Measurements from ENCODE around the gene PITPNM2.
A peak's percentile ranks its signal among the peaks of the same experiment; 100 is the strongest.

PITPNM2 gene

DNA sequence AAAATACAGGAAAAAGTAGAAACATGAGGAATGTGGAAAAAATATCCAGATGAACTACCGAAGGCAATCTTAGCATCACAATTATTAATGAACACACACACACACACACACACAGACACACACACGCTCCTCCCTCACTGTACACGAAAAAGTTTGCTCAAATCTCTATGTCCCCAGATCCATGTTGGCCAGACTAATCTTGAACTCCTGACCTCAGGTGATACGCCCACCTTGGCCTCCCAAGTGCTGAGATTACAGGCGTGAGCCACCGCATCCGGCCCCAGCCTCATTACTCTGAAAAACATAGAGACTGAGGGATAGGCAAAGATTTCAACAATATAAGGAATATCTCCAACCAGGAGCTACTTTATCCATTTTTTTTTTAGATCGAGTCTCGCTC is 17.2 kb downstream of the PITPNM2 start:
- WGBS, 2 experiments (ENCODE audit: insufficient coverage in 2 of 2) = 97 to 98% methylated on average over 3 to 9 of the region's 9 CpGs

DNA sequence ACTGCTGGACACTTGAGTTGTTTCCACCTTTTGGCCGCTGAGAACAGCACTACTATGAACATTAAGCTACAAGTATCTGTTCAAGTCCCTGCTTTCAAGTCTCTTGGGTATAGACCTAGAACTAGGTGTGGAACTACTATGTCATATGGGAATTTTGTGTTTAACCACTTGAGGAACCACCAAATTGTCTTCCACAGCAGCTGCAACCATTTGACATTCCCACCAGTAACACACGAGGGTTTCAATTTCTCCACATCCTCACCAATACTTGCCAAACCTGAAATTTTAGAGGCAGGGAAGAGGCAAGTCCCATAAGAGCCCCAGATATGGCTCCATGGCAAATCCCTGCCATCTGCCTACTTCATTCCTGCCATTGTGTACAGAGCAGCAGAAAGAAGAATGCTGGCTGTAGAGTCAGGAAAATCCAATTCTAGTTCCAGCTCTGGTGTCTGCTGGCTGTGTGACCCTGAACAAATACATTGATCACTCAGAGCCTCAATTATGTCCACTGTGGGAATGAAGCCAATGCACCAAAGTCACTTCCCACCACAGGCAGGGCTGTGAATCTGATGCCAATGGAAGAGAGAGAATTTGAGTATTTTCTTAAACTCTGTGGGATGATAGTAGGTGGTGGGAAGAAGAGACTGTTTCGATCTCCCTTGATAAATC is 17.8 kb downstream of the PITPNM2 start:
- Histone ChIP-seq H3K9me3 (ENCODE audit: control insufficient read depth, low read length) (no peaks in the 10 kb centered on the region), H3K4me3 (ENCODE audit: extremely low read depth, insufficient read depth, low read length, poor library complexity, severe bottlenecking) (no peak overlapping the region), H3K4me1 (ENCODE audit: control insufficient read depth, insufficient read depth, low read length, poor library complexity, severe bottlenecking) (peaks cover 12% of the 10 kb centered on the region), H3K36me3 (ENCODE audit: control insufficient read depth, insufficient read depth, low read length) (peaks cover 5% of the 10 kb centered on the region), H3K27ac (ENCODE audit: low read depth, low read length, severe bottlenecking) (no peak overlapping the region)
- WGBS, 2 experiments (ENCODE audit: insufficient coverage in 2 of 2) = 100% methylated on average over 1 of the region's 3 CpGs

More for the DNA sequence above, 17.2 kb downstream of the PITPNM2 start:
- Histone ChIP-seq H3K36me3 (ENCODE audit: control insufficient read depth, insufficient read depth, low read length) (peaks cover 7% of the 10 kb centered on the region), H3K4me1 (ENCODE audit: control insufficient read depth, insufficient read depth, low read length, poor library complexity, severe bottlenecking) (peaks cover 10% of the 10 kb centered on the region), H3K9me3 (ENCODE audit: control insufficient read depth, low read length) (no peaks in the 10 kb centered on the region), H3K4me3 (ENCODE audit: extremely low read depth, insufficient read depth, low read length, poor library complexity, severe bottlenecking) (no peak overlapping the region), H3K27ac (ENCODE audit: low read depth, low read length, severe bottlenecking) (no peak overlapping the region)

DNA sequence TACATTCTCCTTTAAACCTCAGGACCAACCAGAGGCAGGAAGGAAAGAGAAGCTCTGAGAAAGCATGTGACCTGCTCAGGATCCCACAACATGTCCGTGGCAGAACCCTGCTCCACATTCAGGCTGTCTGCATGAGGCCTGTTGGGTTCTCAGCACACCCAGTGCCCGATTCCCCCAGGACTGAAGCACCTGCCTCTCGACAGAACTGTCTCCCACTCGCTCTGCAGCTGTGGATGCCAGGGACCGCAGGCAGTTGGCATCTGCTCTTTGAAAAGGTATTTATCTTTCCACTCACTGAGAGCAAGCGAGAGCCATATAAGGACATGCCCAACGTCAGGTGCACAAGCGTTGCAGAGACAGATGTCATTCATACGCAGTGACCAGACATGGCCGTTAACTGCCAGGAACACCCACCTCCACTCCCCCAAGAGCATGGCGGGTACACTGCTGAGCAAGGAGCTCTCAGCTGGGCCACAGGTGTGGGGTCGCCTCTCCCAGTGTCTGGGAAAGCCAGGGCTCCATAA is 18.9 kb downstream of the PITPNM2 start:
- Histone ChIP-seq H3K27ac (ENCODE audit: low read depth, low read length, severe bottlenecking) (peak overlapping the region; percentile 68), H3K9me3 (ENCODE audit: control insufficient read depth, low read length) (no peaks in the 10 kb centered on the region), H3K36me3 (ENCODE audit: control insufficient read depth, insufficient read depth, low read length) (no peaks in the 10 kb centered on the region), H3K4me1 (ENCODE audit: control insufficient read depth, insufficient read depth, low read length, poor library complexity, severe bottlenecking) (peaks cover 23% of the 10 kb centered on the region), H3K4me3 (ENCODE audit: extremely low read depth, insufficient read depth, low read length, poor library complexity, severe bottlenecking) (no peak overlapping the region)
- WGBS, 2 experiments (ENCODE audit: insufficient coverage in 2 of 2) = 91 to 97% methylated on average over 7 to 12 of the region's 12 CpGs

- peak overlapping the region; percentile 68 for H3K27ac ChIP-seq (ENCODE audit: low read depth, low read length, severe bottlenecking)
Measured at GRCh38 chr12:123131291-123131832, 19.5 kb downstream of the PITPNM2 start.

GRCh38 chr12:123129621-123130020 is 21.3 kb downstream of the PITPNM2 start:
- no peaks in the 10 kb centered on the region for H3K36me3 ChIP-seq (ENCODE audit: control insufficient read depth, insufficient read depth, low read length)
- H3K27ac ChIP-seq (ENCODE audit: low read depth, low read length, severe bottlenecking) = no peak overlapping the region
- H3K9me3 ChIP-seq (ENCODE audit: control insufficient read depth, low read length) = no peaks in the 10 kb centered on the region
- no peak overlapping the region for H3K4me3 ChIP-seq (ENCODE audit: extremely low read depth, insufficient read depth, low read length, poor library complexity, severe bottlenecking)
- peaks cover 32% of the 10 kb centered on the region for H3K4me1 ChIP-seq (ENCODE audit: control insufficient read depth, insufficient read depth, low read length, poor library complexity, severe bottlenecking)
- 90 to 100% methylated on average over 2 to 3 of the region's 4 CpGs for WGBS, 2 experiments (ENCODE audit: insufficient coverage in 2 of 2)

More at GRCh38 chr12:123131291-123131832, 19.5 kb downstream of the PITPNM2 start:
- H3K36me3 ChIP-seq (ENCODE audit: control insufficient read depth, insufficient read depth, low read length) = no peaks in the 10 kb centered on the region
- WGBS, 2 experiments (ENCODE audit: insufficient coverage in 2 of 2) = 85 to 89% methylated on average over 4 of the region's 4 CpGs
- no peaks in the 10 kb centered on the region for H3K9me3 ChIP-seq (ENCODE audit: control insufficient read depth, low read length)
- peaks cover 27% of the 10 kb centered on the region for H3K4me1 ChIP-seq (ENCODE audit: control insufficient read depth, insufficient read depth, low read length, poor library complexity, severe bottlenecking)
- H3K4me3 ChIP-seq (ENCODE audit: extremely low read depth, insufficient read depth, low read length, poor library complexity, severe bottlenecking) = no peak overlapping the region

DNA sequence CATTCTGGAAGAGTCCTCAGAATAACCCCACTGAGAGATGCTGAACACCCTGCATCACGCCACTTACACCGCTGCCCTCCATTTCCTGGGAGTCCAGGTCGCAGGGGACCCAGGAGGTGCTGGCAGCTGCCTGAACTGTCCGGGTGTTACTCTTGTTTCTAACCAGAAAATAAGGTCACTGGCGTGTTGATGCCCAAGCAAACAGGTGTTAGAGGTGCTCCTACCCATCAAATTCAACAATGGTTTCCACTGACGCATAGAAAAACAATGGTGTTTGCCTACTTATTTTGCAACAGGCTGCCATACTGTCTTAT is 23.8 kb downstream of the PITPNM2 start:
- peaks cover 32% of the 10 kb centered on the region for H3K4me1 ChIP-seq (ENCODE audit: control insufficient read depth, insufficient read depth, low read length, poor library complexity, severe bottlenecking)
- peak overlapping the region; percentile 98 for H3K27ac ChIP-seq (ENCODE audit: low read depth, low read length, severe bottlenecking)
- 95% methylated on average over 5 of the region's 6 CpGs for WGBS, 2 experiments (ENCODE audit: insufficient coverage in 2 of 2)
- no peak overlapping the region for H3K4me3 ChIP-seq (ENCODE audit: extremely low read depth, insufficient read depth, low read length, poor library complexity, severe bottlenecking)
- H3K36me3 ChIP-seq (ENCODE audit: control insufficient read depth, insufficient read depth, low read length) = no peaks in the 10 kb centered on the region
- no peaks in the 10 kb centered on the region for H3K9me3 ChIP-seq (ENCODE audit: control insufficient read depth, low read length)

DNA sequence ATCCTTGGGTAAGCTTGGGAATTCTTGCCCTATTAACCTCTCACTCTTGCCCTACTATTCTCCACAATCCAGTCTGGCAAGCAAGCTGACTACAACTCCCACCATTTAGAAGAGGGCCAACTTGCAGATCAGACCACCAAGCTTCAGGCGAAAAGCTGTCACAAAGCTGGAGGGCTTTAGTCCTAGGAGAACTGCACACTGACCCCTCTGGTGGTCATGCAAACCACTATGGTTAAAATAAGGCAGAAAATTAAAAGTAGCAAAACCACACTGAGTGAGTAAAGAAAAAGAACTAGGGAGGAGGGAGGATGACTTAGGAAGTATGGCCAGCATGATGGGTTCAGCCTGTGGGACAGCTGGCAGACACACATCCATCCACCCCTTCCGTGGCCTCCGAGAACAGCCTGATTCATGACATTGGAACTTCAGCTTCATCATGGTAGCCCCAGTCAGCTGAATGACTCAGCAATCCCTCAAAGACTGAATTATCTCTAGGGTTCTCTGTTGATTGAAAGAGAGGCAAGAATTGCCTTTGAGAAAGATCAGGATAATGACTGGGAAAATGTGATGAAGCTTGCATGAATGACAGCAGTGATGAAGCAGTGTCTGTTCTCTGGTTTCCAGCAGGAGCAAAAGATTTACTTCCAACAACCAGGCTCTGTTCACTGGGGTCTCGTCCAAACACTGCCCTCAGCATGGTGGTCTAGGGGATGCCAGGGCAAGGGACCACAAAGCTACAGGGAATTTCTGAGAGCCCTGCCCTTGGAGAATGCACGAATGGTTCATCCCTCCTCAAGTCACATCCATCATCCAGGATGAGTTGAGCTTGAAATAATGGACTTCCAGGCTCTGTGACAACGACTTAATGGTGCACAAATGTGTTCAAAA is 24.4 kb downstream of the PITPNM2 start:
- Histone ChIP-seq H3K27ac (ENCODE audit: low read depth, low read length, severe bottlenecking) (peak overlapping the region; percentile 98), H3K36me3 (ENCODE audit: control insufficient read depth, insufficient read depth, low read length) (no peaks in the 10 kb centered on the region), H3K4me1 (ENCODE audit: control insufficient read depth, insufficient read depth, low read length, poor library complexity, severe bottlenecking) (peaks cover 29% of the 10 kb centered on the region), H3K4me3 (ENCODE audit: extremely low read depth, insufficient read depth, low read length, poor library complexity, severe bottlenecking) (no peak overlapping the region), H3K9me3 (ENCODE audit: control insufficient read depth, low read length) (no peaks in the 10 kb centered on the region)
- 64 to 81% methylated on average over 4 to 5 of the region's 6 CpGs for WGBS, 2 experiments (ENCODE audit: insufficient coverage in 2 of 2)

DNA sequence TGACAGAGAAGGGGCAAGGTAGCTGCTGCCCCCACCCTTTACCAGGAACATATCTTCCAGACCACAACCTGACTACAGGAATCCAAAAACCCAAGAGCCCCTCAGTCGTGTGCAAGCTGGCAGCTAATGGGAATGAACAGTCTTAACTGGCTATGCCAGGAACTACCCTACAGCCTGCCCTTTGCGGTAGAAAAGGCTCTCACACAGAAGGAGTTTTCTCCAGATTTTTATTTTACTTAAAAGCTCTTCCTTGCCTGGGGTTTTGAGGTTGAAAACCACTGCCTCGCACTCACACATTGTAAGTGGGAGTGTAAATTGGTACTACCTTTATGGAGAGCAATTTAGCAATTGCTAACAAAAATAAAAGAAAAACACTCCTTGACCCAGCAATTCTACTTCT is 28.3 kb downstream of the PITPNM2 start:
- Histone ChIP-seq H3K36me3 (ENCODE audit: control insufficient read depth, insufficient read depth, low read length) (no peaks in the 10 kb centered on the region), H3K4me3 (ENCODE audit: extremely low read depth, insufficient read depth, low read length, poor library complexity, severe bottlenecking) (no peak overlapping the region), H3K4me1 (ENCODE audit: control insufficient read depth, insufficient read depth, low read length, poor library complexity, severe bottlenecking) (peaks cover 18% of the 10 kb centered on the region), H3K9me3 (ENCODE audit: control insufficient read depth, low read length) (no peaks in the 10 kb centered on the region), H3K27ac (ENCODE audit: low read depth, low read length, severe bottlenecking) (no peak overlapping the region)
- 97% methylated on average over 2 of the region's 3 CpGs; no CpG with 5 or more reads in 1 of the 2 experiments for WGBS, 2 experiments (ENCODE audit: insufficient coverage in 2 of 2)

- Histone ChIP-seq H3K9me3 (ENCODE audit: control insufficient read depth, low read length) (no peaks in the 10 kb centered on the region), H3K4me1 (ENCODE audit: control insufficient read depth, insufficient read depth, low read length, poor library complexity, severe bottlenecking) (peaks cover 10% of the 10 kb centered on the region), H3K4me3 (ENCODE audit: extremely low read depth, insufficient read depth, low read length, poor library complexity, severe bottlenecking) (no peak overlapping the region), H3K36me3 (ENCODE audit: control insufficient read depth, insufficient read depth, low read length) (no peaks in the 10 kb centered on the region), H3K27ac (ENCODE audit: low read depth, low read length, severe bottlenecking) (no peak overlapping the region)
- WGBS, 2 experiments (ENCODE audit: insufficient coverage in 2 of 2) = 84 to 93% methylated on average over 4 to 5 of the region's 6 CpGs
Measured at GRCh38 chr12:123121670-123122069, 29.2 kb downstream of the PITPNM2 start.

GRCh38 chr12:123120452-123121166 is 30.3 kb downstream of the PITPNM2 start:
- Histone ChIP-seq H3K9me3 (ENCODE audit: control insufficient read depth, low read length) (no peaks in the 10 kb centered on the region), H3K27ac (ENCODE audit: low read depth, low read length, severe bottlenecking) (no peak overlapping the region), H3K4me1 (ENCODE audit: control insufficient read depth, insufficient read depth, low read length, poor library complexity, severe bottlenecking) (peaks cover 3% of the 10 kb centered on the region), H3K4me3 (ENCODE audit: extremely low read depth, insufficient read depth, low read length, poor library complexity, severe bottlenecking) (no peak overlapping the region), H3K36me3 (ENCODE audit: control insufficient read depth, insufficient read depth, low read length) (no peaks in the 10 kb centered on the region)
- 94% methylated on average over 3 of the region's 3 CpGs for WGBS, 2 experiments (ENCODE audit: insufficient coverage in 2 of 2)

Data from mesodermal cell (in vitro differentiated cells).